Measurements from ENCODE around the gene PGAM4.
"Not testable (repeated sequence)": the region's sequence is repeated elsewhere in the genome, so short reads cannot be mapped to it uniquely, and the experiment has no call there.

Gene PGAM4

DNA sequence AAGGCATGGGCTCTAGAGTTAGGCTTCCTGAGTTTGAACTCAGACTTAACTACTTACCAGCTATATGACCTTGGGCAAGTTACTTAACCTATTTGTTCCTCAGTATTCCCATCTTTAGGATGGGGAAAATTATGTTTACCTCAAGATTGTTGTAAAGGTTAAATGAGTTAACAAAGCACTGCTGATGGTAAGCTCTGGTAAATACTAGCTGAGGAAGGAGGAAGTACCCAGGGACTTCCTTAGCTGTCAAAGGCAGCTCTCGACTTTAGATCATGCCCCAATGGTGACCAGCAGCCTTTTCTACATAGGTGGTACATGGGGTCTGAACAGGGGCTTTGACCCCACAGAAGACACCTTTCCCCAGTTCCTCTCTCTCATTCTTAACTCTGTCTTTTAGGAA, 38.9 kb downstream of the PGAM4 start:
- in situ Hi-C loops (cut with HindIII; ENCODE audit: low sequenced_read_pairs): no loop called here

DNA sequence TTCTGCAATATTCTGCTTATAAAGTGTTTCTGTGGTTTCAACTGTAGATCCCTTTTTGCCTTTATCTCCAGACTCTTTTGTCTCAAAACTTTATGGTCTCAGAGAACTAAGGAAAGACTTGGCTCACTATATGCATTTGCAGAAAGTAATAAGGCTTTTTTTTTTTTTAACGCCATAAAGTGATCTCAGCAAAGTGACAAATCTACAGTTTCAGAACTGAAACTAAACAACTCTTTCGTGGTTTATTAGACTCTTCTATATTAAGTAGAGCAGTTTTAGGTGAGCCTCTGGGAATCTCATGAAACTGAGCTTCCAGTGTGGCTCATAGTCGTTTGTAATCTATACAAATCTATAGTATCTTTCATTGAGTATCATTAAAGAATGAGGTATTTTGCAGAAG, 43.7 kb downstream of the PGAM4 start:
- in situ Hi-C loops (cut with HindIII; ENCODE audit: low sequenced_read_pairs): no loop called here

DNA sequence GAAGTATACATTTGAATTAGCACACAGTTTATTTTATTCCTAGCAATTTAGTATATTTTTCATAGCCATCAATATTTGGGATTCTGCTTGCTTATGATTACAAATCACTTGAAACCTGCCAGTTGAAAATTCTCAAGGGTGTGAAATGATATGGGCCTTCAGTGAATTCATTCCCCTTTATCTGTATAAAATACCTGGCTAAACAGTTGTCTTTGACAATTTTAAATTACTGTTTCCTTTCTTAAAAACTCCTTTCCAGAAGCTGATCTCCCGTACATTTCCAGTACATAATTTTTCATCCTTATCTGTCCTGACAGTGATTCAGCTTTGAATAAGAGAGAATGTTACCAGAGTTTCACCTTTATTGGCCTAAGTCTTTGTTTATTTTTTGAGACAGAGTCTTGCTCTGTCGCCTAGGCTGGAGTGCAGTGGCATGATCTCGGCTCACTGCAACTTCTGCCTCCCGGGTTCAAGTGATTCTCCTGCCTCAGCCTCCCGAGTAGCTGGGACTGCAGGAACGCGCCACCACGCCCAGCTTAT, 45.0 kb downstream of the PGAM4 start:
- in situ Hi-C loops (cut with HindIII; ENCODE audit: low sequenced_read_pairs): no loop called here

DNA sequence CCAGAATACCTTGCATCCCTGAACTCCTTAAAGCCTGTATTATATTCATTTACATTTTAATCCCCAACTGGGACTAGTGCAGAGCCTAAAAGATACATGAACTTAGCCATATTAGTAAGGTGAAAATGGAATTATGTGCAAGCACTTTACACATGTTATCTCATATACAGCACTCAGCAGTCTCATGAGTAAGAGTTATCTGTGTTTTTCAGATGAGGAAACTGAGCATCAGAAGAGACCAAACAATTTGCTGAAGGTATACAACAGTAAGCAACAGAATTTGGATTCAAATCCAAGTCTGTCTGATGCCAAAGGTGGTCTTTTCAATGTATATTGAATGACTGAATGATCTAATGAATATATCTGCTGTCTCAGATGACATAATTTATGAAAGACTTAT, 46.7 kb downstream of the PGAM4 start:
- in situ Hi-C loops (cut with HindIII; ENCODE audit: low sequenced_read_pairs): no loop called here

DNA sequence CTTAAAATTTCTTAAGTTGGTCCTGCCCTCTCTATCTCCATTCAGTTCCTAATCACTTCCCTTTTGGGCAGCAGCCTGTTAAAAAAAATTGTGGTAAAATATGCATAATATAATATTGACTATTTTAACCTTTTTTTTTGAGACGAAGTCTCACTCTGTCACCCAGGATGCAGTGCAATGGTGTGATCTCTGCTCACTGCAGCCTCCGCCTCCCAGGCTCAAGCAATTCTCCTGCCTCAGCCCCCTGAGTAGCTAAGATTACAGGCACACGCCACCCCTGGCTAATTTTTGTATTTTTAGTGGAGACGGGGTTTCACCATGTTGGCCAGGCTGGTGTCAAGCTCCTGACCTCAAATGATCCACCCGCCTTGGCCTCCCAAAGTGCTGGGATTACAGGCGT, 50.1 kb downstream of the PGAM4 start:
- in situ Hi-C loops (cut with HindIII; ENCODE audit: low sequenced_read_pairs): not testable (repeated sequence)

DNA sequence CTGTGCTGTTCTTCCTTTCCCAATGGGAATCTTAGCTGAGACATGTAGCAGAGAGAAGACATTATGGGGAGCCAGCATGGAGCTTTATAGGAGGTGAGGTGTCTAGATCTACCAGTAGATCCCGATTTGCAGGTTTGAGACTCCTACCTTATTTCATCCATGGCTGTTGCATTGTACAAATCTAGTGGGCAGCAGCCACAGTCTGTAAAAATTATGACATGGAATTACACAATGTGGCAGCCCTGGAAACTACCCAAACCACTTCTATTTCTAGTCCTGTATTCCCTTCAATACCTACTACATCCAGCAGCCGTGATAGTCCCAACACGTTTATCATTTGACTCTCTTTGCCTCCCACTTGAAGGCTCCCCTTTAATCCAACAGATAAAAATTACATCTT, 50.9 kb downstream of the PGAM4 start:
- in situ Hi-C loops (cut with HindIII; ENCODE audit: low sequenced_read_pairs): no loop called here
